HG03558 (cell line): ENCODE data around the gene CBX1.
A peak's percentile ranks its signal among the peaks of the same experiment; 100 is the strongest.
"Not testable (repeated sequence)": the region's sequence is repeated elsewhere in the genome, so short reads cannot be mapped to it uniquely, and the experiment has no call there.

ENCODE experiments used
- ATAC-seq: cut with Tn5 transposase; IDR thresholded peaks from one replicate; pipeline ENCODE4 v1.9.1; 2021; ENCODE audit warnings: moderate number of reproducible peaks; ENCODE audit not compliant: unreplicated experiment; ENCODE audit errors: extremely low read depth

The CBX1 gene

DNA sequence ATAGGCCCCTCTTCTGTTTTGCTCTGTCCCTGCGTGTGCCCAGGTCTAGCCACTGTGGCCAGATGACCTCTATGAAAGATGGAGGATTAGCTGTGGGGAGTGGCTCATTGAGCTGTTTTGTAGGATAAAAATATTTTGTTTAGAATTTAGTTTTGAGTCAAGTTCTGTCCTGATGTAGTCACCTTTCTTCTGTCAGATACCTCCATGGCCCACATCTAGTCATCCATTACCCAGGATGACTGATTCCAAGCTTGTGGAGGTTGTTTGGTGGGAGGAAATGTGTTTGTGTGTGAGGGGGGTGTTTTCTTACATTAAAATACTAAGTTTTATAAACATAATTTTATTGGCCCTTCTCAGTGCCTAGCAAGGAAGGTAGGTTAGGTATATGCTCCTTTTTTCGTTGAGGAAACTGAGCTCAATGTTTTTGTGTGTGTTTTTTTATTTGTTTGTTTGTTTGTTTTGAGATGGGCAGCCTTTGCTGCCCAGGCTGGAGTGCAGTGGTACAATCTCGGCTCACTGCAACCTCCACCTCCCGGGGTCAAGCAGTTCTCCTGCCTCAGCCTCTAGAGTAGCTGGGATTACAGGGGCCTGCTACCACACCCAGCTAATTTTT lies 22.6 kb upstream of the CBX1 start:
- no peak for ATAC-seq

DNA sequence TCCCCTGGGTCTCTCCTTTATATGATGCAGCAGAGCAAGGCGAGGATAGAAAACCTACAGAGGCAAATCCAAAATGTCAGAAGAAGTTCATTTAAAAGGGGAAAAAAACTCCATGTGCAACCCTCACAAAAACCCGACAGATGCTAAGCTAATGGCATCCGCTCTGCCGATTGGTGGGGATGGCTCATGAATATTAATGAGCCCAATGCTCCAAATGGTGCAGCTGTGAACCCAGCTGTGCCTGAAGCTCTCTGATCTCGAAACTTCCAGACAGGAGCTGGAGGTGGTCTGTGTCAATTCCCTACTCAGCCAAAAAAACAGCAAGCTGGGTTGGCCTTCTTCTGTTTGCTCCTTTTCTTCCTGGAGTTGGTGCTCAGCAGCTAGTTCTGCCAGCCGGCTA lies 21.8 kb upstream of the CBX1 start:
- no peak for ATAC-seq

DNA sequence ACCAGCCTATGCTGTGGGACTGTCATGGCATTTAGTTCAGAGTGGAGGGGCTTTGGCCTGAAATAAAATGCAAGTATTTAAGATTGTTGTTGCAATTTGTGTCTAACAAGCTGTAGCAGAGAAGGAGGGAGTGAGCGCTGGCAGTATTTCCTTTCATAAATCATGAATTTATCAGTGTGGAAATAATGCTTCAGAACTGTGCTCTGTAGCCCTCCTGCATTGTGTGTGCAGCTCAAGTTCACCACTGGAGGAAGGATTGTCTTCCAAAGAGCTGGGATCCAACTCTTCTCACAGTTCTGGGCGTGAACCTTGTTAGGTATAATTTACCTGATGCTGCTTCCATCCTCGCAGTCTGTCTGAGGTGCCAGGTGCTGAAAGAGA lies 21.4 kb upstream of the CBX1 start:
- no peak for ATAC-seq

DNA sequence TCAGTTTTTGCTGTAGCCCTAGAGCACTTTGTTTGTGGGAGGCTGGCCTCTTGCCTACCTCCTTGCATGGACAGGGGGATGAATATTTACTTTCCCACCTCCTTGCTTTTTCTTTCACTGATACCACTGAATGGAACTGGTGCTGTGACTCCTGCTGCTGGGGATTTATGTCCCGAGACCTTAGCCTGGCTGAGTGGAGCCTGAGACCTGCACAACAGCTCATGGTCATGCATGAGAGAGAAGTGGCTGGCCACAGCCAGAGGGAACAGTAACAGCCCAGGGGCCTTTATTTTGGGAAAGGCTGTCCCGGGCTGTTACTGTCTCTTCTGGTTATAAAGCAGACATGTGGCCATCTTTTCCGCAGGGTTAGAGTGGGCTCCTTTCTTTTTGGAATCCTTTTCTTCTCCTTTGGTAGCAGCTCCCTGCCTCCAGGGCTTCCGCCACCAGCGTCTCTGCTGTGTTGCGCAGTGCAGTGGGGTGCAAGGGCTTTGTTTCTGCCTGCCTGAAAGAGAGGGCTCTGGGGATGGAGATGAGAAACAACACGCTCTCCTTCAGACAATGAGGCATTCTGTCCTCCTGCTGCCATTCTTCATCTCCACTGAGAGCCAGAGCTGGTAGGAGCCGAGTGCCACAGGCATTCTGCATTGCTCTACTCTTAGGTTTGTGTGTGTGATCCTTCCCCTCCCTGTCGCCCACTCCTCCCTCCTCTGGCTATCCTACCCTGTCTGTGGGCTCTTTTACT lies 20.8 kb upstream of the CBX1 start:
- ATAC-seq: no peak

DNA sequence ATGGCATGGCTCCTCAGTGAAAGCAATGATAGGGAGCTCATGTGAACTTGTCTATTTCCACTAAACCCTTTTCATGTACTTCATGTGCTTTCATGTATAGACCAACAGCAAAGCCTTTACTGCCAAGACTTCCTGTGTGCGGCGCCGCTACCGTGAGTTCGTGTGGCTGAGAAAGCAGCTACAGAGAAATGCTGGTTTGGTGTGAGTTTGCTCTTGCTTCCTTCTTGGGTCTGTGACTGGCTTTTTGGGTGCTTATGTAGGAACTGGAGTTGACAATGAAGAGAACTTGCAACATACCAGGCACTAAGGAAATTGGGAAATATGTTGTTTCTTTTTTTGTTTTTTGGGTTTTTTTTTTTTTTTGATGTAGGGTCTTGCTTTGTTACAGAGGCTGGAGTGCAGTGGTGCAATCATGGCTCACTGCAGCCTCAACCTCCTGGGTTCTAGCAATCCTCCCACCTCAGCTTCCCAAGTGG lies 12.0 kb upstream of the CBX1 start:
- ATAC-seq: no peak

DNA sequence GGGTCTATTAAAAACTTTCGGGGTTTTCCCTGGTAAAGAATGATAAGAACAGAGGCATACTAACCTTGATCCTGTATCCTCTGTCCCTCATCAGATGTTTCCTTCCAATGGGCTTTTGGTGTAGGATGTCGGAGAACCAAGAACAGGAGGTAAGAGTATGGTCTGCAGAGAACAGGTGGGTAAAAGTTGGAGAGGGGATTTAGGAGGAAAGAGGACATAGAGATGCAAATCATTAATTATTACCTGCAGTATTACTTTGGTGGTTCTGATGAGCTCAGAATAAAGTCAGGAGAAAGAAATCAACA lies 10.6 kb upstream of the CBX1 start:
- ATAC-seq: no peak

DNA sequence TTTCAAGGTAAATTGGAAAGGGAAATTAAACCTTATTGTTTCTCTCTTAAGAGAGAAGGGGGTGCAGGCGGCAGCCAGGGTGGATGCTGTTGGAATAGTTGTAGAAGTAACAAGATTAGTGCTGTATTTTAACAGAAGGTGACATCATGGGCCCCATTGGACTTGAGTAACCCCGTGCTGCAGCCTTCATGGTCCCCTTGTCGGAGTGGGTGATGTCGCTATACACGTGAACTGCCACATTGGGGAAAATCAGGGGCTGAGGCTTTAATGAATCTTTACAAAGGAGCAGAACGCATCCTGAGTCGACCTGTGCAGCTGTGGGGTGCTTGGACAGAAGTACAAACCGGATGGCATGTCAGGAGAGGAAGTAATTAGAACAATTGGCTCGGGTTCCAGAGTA lies 9.5 kb upstream of the CBX1 start:
- no peak for ATAC-seq

DNA sequence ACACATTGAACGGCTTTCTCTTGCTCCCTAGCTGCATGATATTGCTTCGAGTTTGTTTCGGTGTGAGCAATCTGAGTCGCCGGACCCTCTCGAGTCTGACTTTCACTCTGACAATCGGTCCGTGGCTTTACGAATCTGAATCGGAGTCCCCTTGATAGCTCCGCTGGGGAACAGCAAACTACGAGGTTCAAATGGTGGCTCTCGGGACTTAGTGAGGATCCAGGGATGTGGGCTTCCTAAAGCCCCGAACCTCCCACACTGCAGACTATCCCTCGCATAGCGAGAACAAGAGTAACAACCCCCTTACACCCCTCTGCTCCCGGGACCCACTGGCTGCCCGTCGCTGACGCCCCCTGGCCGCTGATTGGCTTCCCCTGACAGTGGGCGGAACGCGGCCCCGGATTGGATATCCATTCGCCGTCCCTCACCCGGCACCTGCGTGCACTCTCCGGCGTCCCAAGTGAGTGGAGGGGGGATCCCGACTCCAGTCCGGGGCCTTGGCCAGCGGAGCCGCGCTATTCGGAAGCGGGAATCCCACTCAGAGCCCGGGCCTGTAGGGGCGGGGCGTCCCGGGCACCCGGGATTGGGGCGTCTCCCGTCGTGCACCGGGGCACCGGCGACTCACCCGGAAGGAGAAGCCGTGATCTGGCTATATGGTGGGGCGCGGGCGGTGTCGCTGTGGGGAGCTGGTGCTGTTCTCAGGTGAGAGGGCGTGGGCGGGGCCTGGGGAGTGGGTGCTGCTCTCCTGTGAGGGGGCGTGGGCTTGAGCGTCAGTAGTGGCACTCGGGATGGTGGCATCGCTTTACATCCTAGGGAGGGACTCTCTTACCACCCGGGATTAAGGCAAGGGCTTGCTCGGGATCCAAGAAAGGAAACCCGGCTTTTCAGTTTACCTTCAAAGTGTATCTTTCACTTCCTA lies 6.1 kb upstream of the CBX1 start, which contains the start of gene SNX11:
SNX11 (plus strand) TSS at position 630 of the 919 bp plus-strand sequence. CDS start 4,278 bp downstream, outside the sequence.
- ATAC-seq: peak; percentile 37

DNA sequence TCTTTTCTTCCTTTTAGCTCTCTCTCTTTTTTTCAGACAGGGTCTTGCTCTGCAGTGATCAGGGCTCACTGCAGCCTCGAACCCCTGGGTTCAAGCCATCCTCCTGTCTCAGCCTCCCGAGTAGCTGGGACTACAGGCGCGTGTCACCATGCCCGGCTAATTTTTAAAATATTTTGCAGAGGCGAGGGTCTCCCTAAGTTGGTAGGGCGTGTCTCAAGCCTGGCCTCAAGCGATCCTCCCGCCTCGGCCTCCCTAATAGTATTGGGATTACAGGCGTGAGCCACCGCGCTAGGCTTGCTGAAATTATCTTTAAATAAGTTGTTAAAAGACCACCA lies 5.5 kb upstream of the CBX1 start:
- no peak for ATAC-seq

DNA sequence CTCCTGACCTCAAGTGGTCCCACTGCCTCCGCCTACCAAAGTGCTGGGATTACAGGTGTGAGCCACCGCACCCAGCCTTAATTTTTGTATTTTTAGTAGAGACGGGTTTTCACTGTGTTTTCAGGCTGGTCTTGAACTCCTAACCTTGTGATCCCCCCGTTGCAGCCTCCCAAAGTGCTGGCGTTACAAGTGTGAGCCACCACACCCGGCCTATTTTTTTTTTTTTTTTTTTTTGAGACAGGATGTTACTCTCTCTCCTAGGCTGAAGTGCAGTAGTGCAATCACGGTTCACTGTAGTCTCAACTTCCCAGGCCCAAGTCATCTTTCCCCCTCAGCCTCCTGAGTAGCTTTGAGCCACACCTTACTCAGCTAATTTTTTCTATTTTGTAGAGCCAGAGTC lies 3.2 kb upstream of the CBX1 start:
- ATAC-seq: no peak

DNA sequence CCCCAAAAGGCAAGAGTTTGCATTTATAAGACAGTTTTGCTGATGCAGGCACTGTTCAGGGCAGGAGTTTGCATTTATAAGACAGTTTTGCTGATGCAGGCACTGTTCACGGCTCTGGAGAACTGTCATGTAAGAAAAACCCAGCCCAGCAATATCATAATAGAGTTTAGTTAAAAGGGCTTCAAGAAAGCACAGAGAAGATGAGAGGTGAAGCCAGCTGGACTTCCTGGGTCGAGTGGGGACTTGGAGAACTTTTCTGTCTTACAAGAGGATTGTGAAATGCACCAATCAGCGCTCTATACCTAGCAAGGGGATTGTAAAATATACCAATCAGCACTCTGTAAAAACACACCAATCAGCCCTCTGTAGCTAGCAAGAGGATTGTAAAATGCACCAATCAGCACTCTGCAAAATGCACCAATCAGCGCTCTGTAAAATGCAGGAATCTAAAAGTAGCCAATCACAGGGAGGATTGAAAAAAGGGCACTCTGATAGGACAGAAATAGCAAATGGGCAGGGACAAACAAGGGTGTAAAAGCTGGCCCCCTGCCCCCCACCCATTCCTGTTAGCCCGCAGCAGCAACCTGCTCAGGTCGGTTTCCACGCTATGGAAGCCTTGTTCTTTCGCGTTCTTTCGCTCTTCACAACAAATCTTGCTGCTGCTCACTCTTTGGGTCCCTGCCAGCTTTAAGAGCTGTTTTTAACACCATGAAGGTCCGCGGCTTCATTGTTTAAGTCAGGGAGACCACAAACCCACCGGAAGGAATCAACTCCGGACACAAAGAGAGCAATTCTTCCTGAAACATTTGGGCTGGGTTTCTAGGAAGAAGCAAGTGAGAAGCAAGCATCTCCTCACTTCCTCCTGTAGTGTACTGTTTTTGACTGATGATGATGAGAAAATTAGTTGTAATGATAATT lies 1.8 kb upstream of the CBX1 start:
- no peak for ATAC-seq

DNA sequence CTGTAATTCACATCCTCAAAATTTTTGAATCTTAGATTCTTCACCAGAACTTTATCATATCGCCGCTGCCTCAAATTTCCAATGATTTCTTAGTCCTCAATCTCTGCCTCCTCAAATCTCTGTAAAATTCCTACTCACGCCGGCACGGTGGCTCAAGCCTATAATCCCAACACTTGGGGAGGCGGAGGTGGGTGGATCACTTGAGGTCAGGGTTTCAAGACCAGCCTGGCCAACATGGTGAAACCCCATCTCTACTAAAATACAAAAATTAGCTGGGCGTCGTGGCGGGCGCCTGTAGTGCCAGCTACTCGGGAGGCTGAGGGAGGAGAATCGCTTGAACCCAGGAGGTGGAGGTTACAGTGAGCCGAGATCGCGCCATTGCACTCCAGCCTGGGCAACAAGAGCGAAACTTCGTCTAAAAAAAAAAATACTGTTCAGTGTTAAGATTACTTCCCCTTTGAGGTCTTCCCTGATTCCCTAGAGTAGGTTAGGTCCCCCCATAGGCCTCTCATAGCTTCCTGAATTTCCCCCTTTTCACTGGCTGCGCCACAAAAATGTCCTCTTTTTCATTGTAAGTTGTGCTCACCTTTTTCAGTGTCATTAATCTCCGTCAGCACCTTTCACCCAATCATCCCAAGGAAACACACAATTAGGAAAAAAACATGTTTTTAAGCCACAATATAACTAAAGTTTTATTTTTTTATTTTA lies 919 bp upstream of the CBX1 start:
- no peak for ATAC-seq

DNA sequence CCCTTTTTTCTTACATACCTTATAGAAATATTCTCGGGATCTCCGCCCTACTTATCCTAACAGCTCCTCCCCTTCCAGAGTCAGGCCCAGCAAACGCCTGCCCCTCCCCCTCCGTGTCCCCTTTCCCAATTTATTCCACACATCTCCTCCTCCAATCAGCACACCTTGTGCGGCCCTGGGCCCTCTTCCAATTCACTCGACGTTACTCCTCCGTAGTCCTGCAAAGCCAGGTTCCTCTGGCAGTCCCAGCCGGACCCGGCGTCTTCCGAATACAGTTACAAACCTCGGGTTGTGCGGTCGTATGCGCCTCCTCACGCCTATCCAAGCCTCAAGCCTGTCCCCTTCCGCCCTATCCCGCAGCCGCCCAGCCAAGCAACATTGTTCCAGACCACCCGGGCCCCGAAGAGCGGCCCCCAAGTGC lies 677 bp downstream of the CBX1 start:
- no peak for ATAC-seq

DNA sequence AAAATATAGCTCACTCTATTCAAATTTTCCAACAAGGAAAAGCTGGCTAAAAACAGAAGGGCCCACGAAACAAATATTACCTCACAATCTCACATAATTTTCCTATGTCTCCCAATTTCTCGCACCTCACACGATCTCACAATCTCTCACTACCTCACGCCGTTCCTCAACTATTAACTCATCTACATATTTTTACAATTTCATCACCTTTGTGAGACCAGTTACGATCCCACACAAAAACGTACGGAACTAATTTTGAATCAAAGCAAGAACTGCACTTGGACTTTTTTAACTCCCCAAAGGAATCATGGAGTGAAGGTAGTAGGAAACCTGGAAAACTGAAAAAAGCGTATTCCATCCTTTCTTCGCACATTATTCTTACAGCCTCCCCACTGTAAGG lies 1.1 kb downstream of the CBX1 start:
- no peak for ATAC-seq

DNA sequence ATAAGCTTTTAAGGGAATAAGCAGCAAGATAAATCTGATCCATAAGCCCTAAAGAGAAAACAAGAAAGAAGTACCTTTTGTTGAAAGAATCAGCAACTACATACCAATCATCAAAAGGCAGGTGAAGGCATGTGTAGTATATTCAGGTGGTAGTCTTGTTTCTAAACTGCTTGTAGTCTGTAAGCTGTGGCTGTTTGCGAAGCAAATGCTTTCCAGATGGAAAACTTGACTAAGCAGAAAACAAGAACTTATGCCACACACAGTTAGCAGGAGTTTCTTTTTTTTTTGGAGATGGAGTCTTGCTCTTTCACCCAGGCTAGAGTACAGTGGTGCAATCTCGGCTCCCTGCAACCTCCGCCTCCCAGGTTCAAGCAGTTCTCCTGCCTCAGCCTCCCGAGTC lies 5.7 kb downstream of the CBX1 start:
- ATAC-seq: no peak

DNA sequence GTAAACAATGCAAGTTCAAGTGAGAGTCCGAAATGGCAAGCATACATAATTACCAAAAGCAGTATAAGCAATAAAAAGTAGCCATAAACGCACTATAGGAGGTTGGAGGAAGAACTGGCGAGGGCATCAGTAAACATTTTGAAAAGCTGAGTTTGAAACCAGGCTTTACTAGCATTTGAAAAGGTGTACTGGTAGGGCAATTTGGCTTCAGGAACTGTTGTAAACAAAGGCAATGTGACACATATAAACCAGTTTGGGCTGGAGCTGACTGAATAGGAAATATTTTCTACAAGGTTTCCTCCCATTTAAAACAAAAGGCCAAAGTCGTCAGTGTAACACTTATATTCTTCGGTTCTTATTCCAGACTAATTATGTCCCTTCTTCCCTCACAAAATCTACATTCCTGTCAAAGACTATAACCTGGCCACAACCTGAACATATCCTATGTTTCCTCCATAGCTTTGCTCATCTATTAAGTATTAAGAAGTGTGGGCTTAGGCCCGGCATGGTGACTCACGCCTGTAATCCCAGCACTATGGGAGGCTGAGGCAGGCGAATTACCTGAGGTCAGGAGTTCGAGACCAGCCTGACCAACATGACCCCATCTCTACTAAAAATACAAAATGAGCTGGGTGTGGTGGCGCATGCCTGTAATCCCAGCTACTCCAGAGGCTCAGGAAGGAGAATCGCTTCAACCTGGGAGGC lies 7.8 kb downstream of the CBX1 start:
- no peak for ATAC-seq

DNA sequence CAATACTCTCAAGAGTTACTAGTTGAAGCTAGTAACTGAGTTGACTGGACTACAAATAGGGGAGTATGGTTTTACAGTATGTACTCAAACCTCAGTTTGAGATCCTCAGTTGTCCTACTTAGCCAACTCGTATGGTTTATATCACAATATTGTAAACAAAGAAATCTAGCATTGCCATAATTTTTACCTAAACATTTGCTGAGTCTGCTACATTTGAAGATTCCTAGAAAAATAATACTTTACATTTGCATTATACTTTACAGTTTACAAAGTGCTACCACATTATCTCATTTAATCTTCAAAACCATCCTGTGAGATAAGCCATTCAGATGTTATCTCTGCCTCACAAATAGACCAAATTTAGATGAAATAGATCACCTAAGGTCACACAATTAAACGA lies 16.3 kb downstream of the CBX1 start:
- no peak for ATAC-seq

DNA sequence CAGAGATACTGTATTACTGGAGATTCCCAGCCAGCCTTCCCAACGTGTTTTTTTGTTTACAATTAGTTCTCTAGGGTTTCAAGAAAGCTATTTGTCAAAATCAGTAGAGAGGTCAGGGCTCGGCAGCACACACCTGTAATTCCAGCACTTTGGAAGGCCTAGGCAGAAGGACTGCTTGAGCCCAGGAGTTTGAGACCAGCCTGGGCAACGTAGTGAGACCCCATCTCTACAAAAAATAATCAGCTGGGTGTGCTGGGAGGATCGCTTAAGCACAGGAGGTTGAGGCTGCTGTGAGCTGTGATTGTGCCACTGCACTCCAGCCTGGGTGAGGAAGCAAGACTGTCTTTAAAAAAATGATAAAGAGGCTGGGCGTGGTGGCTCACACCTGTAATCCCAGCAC lies 19.4 kb downstream of the CBX1 start:
- no peak for ATAC-seq

DNA sequence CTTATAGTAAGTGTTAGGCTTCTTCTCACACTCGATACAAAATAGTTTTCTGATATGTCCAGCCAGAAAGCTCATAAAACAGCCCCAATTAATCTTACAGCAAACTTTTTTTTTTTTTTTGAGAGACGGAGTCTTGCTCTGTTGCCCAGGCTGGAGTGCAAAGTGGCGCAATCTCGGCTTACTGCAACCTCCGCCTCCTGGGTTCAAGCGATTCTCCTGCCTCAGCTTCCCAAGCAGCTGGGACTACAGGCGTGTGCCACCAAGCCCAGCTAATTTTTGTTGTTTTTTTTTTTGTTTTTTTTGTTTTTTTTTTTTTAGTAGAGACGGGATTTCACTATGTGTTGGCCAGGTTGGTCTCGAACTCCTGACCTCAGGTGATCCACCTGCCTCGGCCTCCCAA lies 24.1 kb downstream of the CBX1 start:
- not testable (repeated sequence) for ATAC-seq
